K562 (cell line): ENCODE data around the gene SNRNP200. TPM values are rescaled to one million over a fixed set of nuclear protein-coding genes. Genes with fewer than 3 reads are reported as not detected.
A peak's percentile ranks its signal among the peaks of the same experiment; 100 is the strongest.

Experiments used
- BCOR ChIP-seq: fragments of 450-650 bp; IDR thresholded peaks from 2 replicates; pipeline ENCODE4 v1.6.1; 2016
- DDX20 ChIP-seq: fragments of 450-650 bp; IDR thresholded peaks from 2 replicates; pipeline ENCODE4 v1.6.1; 2016; ENCODE audit warnings: missing genetic modification characterization, low read depth, mild to moderate bottlenecking, missing compliant biosample characterization, moderate library complexity
- EGR1 ChIP-seq: fragments of 450-650 bp; conservative IDR thresholded peaks from 2 replicates; pipeline ENCODE4 v1.6.1; 2017; ENCODE audit warnings: mild to moderate bottlenecking
- HMG20A ChIP-seq: fragments of 450-650 bp; formaldehyde crosslinking; conservative IDR thresholded peaks from 2 replicates; pipeline ENCODE4 v1.4.0; 2020; ENCODE audit warnings: mild to moderate bottlenecking, mixed read lengths
- MTA1 ChIP-seq: fragments of 450-650 bp; IDR thresholded peaks from 2 replicates; pipeline ENCODE4 v1.6.1; 2017; ENCODE audit warnings: borderline replicate concordance
- MYC ChIP-seq, 2 experiments: fragments of 250-450 bp in 1 of 2; sonication (Bioruptor Pico) in 1 of 2; IDR thresholded peaks; 2 replicates each; pipeline versions ENCODE4 v1.5.1 to v1.6.1; 2012 to 2021; ENCODE audit warnings: low read depth in 2 of 2, borderline replicate concordance in 1 of 2, improper control_type of control experiment in 1 of 2, low read length in 1 of 2, mild to moderate bottlenecking in 1 of 2, moderate library complexity in 1 of 2
- PML ChIP-seq: IDR thresholded peaks from 2 replicates; pipeline ENCODE4 v1.6.1; 2012; ENCODE audit warnings: low read length, inconsistent platforms
- RAD51 ChIP-seq: fragments of 450-650 bp; IDR thresholded peaks from 2 replicates; pipeline ENCODE4 v1.7.1; 2016; ENCODE audit warnings: low read depth, mild to moderate bottlenecking, borderline replicate concordance
- RB1 ChIP-seq: fragments of 450-650 bp; IDR thresholded peaks from 2 replicates; pipeline ENCODE4 v1.6.1; 2017; ENCODE audit warnings: low read depth, mild to moderate bottlenecking
- SRSF1 ChIP-seq: fragments of 200-400 bp; formaldehyde crosslinking; IDR thresholded peaks from 2 replicates; pipeline ENCODE4 v1.6.1; 2017; ENCODE audit warnings: mild to moderate bottlenecking, low read depth, low read length, moderate library complexity
- TCF3 ChIP-seq: sonication (generic); formaldehyde crosslinking; IDR thresholded peaks from 2 replicates; pipeline ENCODE4 v1.4.0; 2020; ENCODE audit warnings: mild to moderate bottlenecking, missing genetic modification reagents
- TCFL5 ChIP-seq: fragments of 250-450 bp; sonication (Bioruptor Pico); conservative IDR thresholded peaks from 2 replicates; pipeline ENCODE4 v1.6.1; 2021; ENCODE audit warnings: mild to moderate bottlenecking, moderate library complexity, matching md5 sums
- TSC22D4 ChIP-seq: fragments of 450-650 bp; IDR thresholded peaks from 2 replicates; pipeline ENCODE4 v1.6.1; 2016; ENCODE audit warnings: missing genetic modification characterization, missing biosample characterization, control low read depth
- WHSC1 ChIP-seq: IDR thresholded peaks from one replicate; pipeline ENCODE4 v1.6.1; 2012; ENCODE audit warnings: low read length, control low read depth, inconsistent platforms
- ZC3H8 ChIP-seq: fragments of 450-650 bp; IDR thresholded peaks from 2 replicates; pipeline ENCODE4 v1.6.1; 2017
- ZNF263 ChIP-seq: sonication (generic); formaldehyde crosslinking; IDR thresholded peaks from 2 replicates; pipeline ENCODE4 v1.8.0; 2022; ENCODE audit warnings: mild to moderate bottlenecking, missing genetic modification reagents, borderline replicate concordance
- ZNF318 ChIP-seq, 2 experiments: fragments of 450-650 bp; IDR thresholded peaks; 2 replicates each; pipeline ENCODE4 v1.6.1; 2016; ENCODE audit warnings: mild to moderate bottlenecking in 2 of 2, borderline replicate concordance in 1 of 2, low read depth in 1 of 2, moderate library complexity in 1 of 2
- ZNF444 ChIP-seq: fragments of 250-450 bp; sonication (Bioruptor Pico); IDR thresholded peaks from 2 replicates; pipeline ENCODE4 v1.4.0; 2020; ENCODE audit warnings: mild to moderate bottlenecking, moderate library complexity
- ZNF76 ChIP-seq: fragments of 250-450 bp; sonication (Bioruptor Pico); IDR thresholded peaks from 2 replicates; pipeline ENCODE4 v1.4.0; 2020; ENCODE audit warnings: mild to moderate bottlenecking, moderate library complexity, borderline replicate concordance
- polyA plus RNA-seq, 8 experiments: library from polyadenylated mRNA; depleted of rRNA in 4 of 8; stranded (reverse) in 5 of 8; unstranded in 3 of 8; fragments of >200 nt; fragmentation: Nextera tagmentation in 2 of 8; fragmentation: Illumina TruSeq in 1 of 8; extraction: Ambion mirVana in 2 of 8; extraction: Trizol in 1 of 8; gene quantifications; 2 replicates each; pipeline versions ENCODE4 v1.2.1 to v1.2.3, GENCODE V29; 2011 to 2014; ENCODE audit warnings: inconsistent platforms in 1 of 8, missing spikeins in 1 of 8
- total RNA-seq, 7 experiments: library from RNA; depleted of rRNA in 6 of 7; stranded (reverse); fragments of >200 nt in 6 of 7; fragmentation: Illumina TruSeq in 2 of 7; extraction: Trizol in 2 of 7; gene quantifications; 2 replicates each; pipeline versions ENCODE4 v1.2.1 to v1.2.3, GENCODE V29; 2011 to 2021; ENCODE audit warnings: low replicate concordance in 1 of 7

SNRNP200 gene
- total and polyA plus RNA-seq, 9 of the 15 experiments (the other 6 are each of a cell fraction or from before 2014, with no cell fraction given) = 76.1 to 231 (median 155) TPM

- TF ChIP-seq ZNF76 (CRISPR knock-in tag) = peak; percentile 80
- peak; percentile 31; the same call in 1 of the 2 replicates for TF ChIP-seq PML
- no peak for TF ChIP-seq MTA1
- no peak for TF ChIP-seq RAD51
- TF ChIP-seq DDX20 = peak; percentile 83
- no peak for TF ChIP-seq ZNF263 (CRISPR knock-in tag)
- no peak for TF ChIP-seq ZC3H8
- no peak for TF ChIP-seq MYC (IDR thresholded peaks at IDR 0.05; ENCODE audit: low read depth, low read length)
- TF ChIP-seq MYC (CRISPR knock-in tag; IDR thresholded peaks at IDR 0.05; ENCODE audit: borderline replicate concordance, low read depth) = no peak
- TF ChIP-seq BCOR = peak; percentile 63; the same call in 1 of the 2 replicates
- no peak for TF ChIP-seq SRSF1
- TF ChIP-seq HMG20A (CRISPR knock-in tag) = no peak
- TF ChIP-seq RB1 = no peak
- no peak for TF ChIP-seq ZNF318 (IDR thresholded peaks at IDR 0.05; ENCODE audit: borderline replicate concordance in 1 of 2, low read depth in 1 of 2)
- TF ChIP-seq EGR1 = no peak
- no peak for TF ChIP-seq WHSC1
- TF ChIP-seq ZNF444 (CRISPR knock-in tag) = peak; percentile 22; the same call in 1 of the 2 replicates
- no peak for TF ChIP-seq TSC22D4 (tag)
- TF ChIP-seq TCFL5 (CRISPR knock-in tag) = peak; percentile 83
- no peak for TF ChIP-seq TCF3
These were observed 80.3 kb downstream of the SNRNP200 start (continued) for GRCh38 chr2:96225016-96225533.
